Measurements from ENCODE around the gene ZBTB7A.

GRCh38 chr19:4059891-4060620 is 6.6 kb downstream of the ZBTB7A start:
- TF ChIP-seq CTCF (IDR thresholded peaks at IDR 0.05; ENCODE audit: low read depth, low read length) (no peak), MAX (IDR thresholded peaks at IDR 0.05; ENCODE audit: low read depth, low read length) (no peak), POLR2A (IDR thresholded peaks at IDR 0.05; ENCODE audit: extremely low read depth, insufficient read length) (no peak)

Data from NB4 (cell line).